ENCODE results near the gene H6PD.

H6PD gene

DNA sequence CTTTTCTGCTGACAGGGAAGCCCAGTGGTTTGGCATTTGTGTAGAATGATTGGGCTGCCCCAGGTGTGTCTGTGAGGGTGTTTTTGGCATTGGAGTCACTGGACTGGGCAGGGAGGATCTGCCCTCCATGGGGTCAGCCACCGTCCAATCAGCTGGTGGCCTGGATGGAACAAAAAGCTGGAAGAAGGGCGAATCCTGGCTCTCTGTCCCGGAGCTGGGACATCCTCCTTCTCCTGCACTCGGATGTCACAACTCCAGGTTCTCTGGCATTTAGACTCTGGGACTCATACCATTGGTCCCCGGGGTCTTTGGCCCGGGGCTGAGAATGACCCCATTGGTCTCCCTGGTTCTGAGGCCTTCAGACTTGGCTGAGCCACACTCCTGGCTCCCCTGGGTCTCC is 69.3 kb downstream of the H6PD start:
- intact Hi-C loops (cut with micrococcal nuclease) = no loop called here
- Mint-ChIP-seq H3K27me3 (peaks cover 13% of the 10 kb centered on the region), H3K36me3 (ENCODE audit: low read depth) (no peaks in the 10 kb centered on the region), H3K4me1 (ENCODE audit: low read depth) (peaks cover 39% of the 10 kb centered on the region), H3K4me3 (no peak overlapping the region), H3K9me3 (no peaks in the 10 kb centered on the region), H3K27ac (no peak overlapping the region)

- intact Hi-C loops (cut with micrococcal nuclease) = no loop called here
- peaks cover 32% of the 10 kb centered on the region for H3K4me1 Mint-ChIP-seq (ENCODE audit: low read depth)
- H3K4me3 Mint-ChIP-seq = no peak overlapping the region
- peaks cover 13% of the 10 kb centered on the region for H3K27me3 Mint-ChIP-seq
- no peak overlapping the region for H3K27ac Mint-ChIP-seq
- H3K9me3 Mint-ChIP-seq = no peaks in the 10 kb centered on the region
- no peaks in the 10 kb centered on the region for H3K36me3 Mint-ChIP-seq (ENCODE audit: low read depth)
These were observed 70.6 kb downstream of the H6PD start for GRCh38 chr1:9305216-9305615.

GRCh38 chr1:9306006-9306405 is 71.4 kb downstream of the H6PD start:
- Mint-ChIP-seq H3K36me3 (ENCODE audit: low read depth) (no peaks in the 10 kb centered on the region), H3K4me1 (ENCODE audit: low read depth) (peaks cover 24% of the 10 kb centered on the region), H3K27ac (no peak overlapping the region), H3K27me3 (peaks cover 15% of the 10 kb centered on the region), H3K4me3 (no peak overlapping the region), H3K9me3 (no peaks in the 10 kb centered on the region)
- intact Hi-C loops (cut with micrococcal nuclease) = no loop called here

DNA sequence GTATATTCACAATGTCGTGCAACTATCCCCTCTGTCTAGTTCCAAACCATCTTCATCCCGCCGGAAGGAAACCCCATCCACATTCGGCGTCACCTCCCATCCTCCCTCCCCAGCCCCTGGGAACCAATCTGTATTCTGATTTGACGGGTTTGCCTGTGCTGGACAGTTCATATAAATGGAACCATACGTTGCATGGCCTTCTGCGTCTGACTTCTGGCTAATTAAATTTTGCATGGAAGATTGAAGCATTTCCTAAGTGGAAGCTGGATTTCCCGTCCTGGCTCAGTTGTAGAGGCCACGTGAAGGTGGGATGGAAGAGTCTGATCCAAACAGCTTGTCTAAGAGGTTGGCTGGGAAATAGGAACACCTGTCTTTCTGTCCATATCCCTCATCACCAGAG is 72.7 kb downstream of the H6PD start:
- no peaks in the 10 kb centered on the region for H3K36me3 Mint-ChIP-seq (ENCODE audit: low read depth)
- H3K4me1 Mint-ChIP-seq (ENCODE audit: low read depth) = peaks cover 19% of the 10 kb centered on the region
- H3K4me3 Mint-ChIP-seq = no peak overlapping the region
- H3K9me3 Mint-ChIP-seq = no peaks in the 10 kb centered on the region
- no peak overlapping the region for H3K27ac Mint-ChIP-seq
- intact Hi-C loops (cut with micrococcal nuclease) = no loop called here
- peaks cover 16% of the 10 kb centered on the region for H3K27me3 Mint-ChIP-seq

GRCh38 chr1:9308236-9308785 is 73.7 kb downstream of the H6PD start:
- no peak overlapping the region for H3K4me3 Mint-ChIP-seq
- H3K9me3 Mint-ChIP-seq = no peaks in the 10 kb centered on the region
- H3K36me3 Mint-ChIP-seq (ENCODE audit: low read depth) = no peaks in the 10 kb centered on the region
- intact Hi-C loops (cut with micrococcal nuclease) = no loop called here
- peak overlapping the region; percentile 33 for H3K27ac Mint-ChIP-seq
- peaks cover 16% of the 10 kb centered on the region for H3K27me3 Mint-ChIP-seq
- H3K4me1 Mint-ChIP-seq (ENCODE audit: low read depth) = peaks cover 13% of the 10 kb centered on the region

DNA sequence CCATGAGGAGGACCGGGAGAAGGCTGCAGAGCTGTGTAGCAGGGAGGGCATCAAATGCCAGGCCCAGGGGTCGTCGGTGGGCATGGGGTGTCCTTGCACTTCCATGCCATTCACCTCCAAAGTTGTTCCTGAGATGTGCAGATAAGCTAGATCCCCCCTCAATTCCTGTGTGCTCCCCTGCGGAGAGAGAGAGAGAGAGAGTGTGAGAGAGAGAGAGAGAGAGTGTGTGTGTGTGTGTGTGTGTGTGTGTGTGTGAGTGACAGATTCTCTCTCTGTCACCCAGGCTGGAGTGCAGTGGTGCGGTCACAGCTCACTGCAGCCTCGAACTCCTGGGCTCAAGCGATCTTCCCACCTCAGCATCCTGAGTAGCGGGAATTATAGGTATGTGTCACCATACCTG is 74.5 kb downstream of the H6PD start:
- H3K4me3 Mint-ChIP-seq = no peak overlapping the region
- H3K9me3 Mint-ChIP-seq = no peaks in the 10 kb centered on the region
- H3K27ac Mint-ChIP-seq = peak overlapping the region; percentile 33
- H3K27me3 Mint-ChIP-seq = peaks cover 15% of the 10 kb centered on the region
- H3K4me1 Mint-ChIP-seq (ENCODE audit: low read depth) = peaks cover 15% of the 10 kb centered on the region
- no peaks in the 10 kb centered on the region for H3K36me3 Mint-ChIP-seq (ENCODE audit: low read depth)
- intact Hi-C loops (cut with micrococcal nuclease) = no loop called here

DNA sequence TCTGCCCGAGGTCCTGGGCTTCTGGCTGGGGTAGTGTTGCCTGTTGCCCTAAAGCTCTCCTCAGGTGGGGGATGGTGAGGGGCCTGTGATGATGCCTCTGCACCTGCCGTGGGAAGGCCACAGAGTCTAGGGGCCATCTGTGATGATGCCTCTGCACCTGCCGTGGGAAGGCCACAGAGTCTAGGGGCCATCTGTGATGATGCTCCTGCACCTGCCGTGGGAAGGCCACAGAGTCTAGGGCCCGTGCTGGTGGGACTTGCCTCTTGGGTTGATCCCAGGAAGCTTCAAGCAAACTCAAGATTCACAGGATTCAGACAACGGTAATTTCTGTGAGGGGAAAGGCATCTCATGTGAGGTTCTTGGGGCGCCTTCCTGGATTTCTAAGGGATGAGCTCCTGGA is 75.4 kb downstream of the H6PD start:
- no peaks in the 10 kb centered on the region for H3K36me3 Mint-ChIP-seq (ENCODE audit: low read depth)
- H3K27me3 Mint-ChIP-seq = peaks cover 11% of the 10 kb centered on the region
- H3K9me3 Mint-ChIP-seq = no peaks in the 10 kb centered on the region
- intact Hi-C loops (cut with micrococcal nuclease) = no loop called here
- H3K27ac Mint-ChIP-seq = no peak overlapping the region
- H3K4me1 Mint-ChIP-seq (ENCODE audit: low read depth) = peaks cover 21% of the 10 kb centered on the region
- H3K4me3 Mint-ChIP-seq = no peak overlapping the region

- Mint-ChIP-seq H3K9me3 (no peaks in the 10 kb centered on the region), H3K27ac (no peak overlapping the region), H3K27me3 (peaks cover 12% of the 10 kb centered on the region), H3K4me3 (no peak overlapping the region), H3K4me1 (ENCODE audit: low read depth) (peaks cover 21% of the 10 kb centered on the region), H3K36me3 (ENCODE audit: low read depth) (no peaks in the 10 kb centered on the region)
- intact Hi-C loops (cut with micrococcal nuclease) = no loop called here
These were observed 76.5 kb downstream of the H6PD start for GRCh38 chr1:9311029-9311428.

GRCh38 chr1:9311479-9311878 is 76.9 kb downstream of the H6PD start:
- Mint-ChIP-seq H3K4me3 (no peak overlapping the region), H3K4me1 (ENCODE audit: low read depth) (peaks cover 23% of the 10 kb centered on the region), H3K27me3 (peaks cover 14% of the 10 kb centered on the region), H3K27ac (no peak overlapping the region), H3K36me3 (ENCODE audit: low read depth) (no peaks in the 10 kb centered on the region), H3K9me3 (no peaks in the 10 kb centered on the region)
- intact Hi-C loops (cut with micrococcal nuclease) = no loop called here

DNA sequence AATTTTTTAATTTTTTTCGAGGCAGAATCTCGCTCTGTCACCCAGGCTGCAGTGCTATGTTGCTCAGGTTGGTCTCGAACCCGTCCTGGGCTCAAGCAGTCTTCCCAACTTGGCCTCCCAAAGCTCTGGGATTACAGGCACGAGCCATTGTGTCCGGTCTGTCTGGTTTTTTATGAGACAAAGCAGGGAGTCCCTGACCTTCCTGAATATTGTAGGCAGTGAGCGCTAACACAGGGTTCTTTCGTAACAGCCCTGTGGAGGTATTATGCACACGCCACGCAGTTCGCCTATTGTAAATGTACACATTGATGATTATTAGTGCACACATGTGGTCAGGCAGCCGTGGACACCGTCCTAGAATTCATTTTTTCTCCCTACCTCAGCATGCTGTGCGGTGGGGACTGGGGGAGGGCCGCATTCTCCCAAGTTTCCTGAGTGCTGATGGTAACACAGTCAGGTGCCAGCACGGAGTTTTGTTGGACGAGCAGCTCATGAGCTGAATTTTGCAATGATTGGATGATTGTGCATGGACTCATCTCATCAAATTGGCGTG is 77.7 kb downstream of the H6PD start:
- H3K27me3 Mint-ChIP-seq = peaks cover 20% of the 10 kb centered on the region
- no peaks in the 10 kb centered on the region for H3K36me3 Mint-ChIP-seq (ENCODE audit: low read depth)
- peaks cover 28% of the 10 kb centered on the region for H3K4me1 Mint-ChIP-seq (ENCODE audit: low read depth)
- no peak overlapping the region for H3K4me3 Mint-ChIP-seq
- H3K27ac Mint-ChIP-seq = no peak overlapping the region
- no peaks in the 10 kb centered on the region for H3K9me3 Mint-ChIP-seq
- intact Hi-C loops (cut with micrococcal nuclease) = no loop called here

- Mint-ChIP-seq H3K4me3 (no peak overlapping the region), H3K27ac (peak overlapping the region; percentile 34), H3K36me3 (ENCODE audit: low read depth) (no peaks in the 10 kb centered on the region), H3K27me3 (peaks cover 32% of the 10 kb centered on the region), H3K4me1 (ENCODE audit: low read depth) (peaks cover 40% of the 10 kb centered on the region), H3K9me3 (no peaks in the 10 kb centered on the region)
- intact Hi-C loops (cut with micrococcal nuclease) = no loop called here
These were observed 79.0 kb downstream of the H6PD start for GRCh38 chr1:9313576-9313975.

DNA sequence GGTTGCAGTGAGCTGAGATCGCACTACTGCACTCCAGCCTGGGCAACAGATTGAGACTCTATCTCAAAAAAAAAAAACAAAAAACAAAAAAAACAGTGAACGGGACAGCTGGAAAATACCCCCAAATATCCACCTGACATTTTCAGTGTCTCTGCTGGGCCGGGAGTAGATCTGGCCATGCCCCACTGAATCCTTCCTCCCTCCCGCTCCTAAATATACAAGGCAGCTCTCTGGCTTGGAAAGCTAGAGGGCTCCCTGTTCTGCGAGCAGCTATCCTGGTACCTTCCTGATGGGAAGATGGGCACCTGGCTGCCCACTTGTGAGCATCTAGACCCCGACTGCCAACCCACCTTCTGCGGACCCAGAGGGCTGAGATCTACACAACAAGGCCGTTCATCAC is 79.5 kb downstream of the H6PD start:
- H3K4me1 Mint-ChIP-seq (ENCODE audit: low read depth) = peaks cover 45% of the 10 kb centered on the region
- peak overlapping the region; percentile 78 for H3K27ac Mint-ChIP-seq
- no peaks in the 10 kb centered on the region for H3K9me3 Mint-ChIP-seq
- intact Hi-C loops (cut with micrococcal nuclease) = no loop called here
- no peak overlapping the region for H3K4me3 Mint-ChIP-seq
- peaks cover 32% of the 10 kb centered on the region for H3K27me3 Mint-ChIP-seq
- H3K36me3 Mint-ChIP-seq (ENCODE audit: low read depth) = no peaks in the 10 kb centered on the region

DNA sequence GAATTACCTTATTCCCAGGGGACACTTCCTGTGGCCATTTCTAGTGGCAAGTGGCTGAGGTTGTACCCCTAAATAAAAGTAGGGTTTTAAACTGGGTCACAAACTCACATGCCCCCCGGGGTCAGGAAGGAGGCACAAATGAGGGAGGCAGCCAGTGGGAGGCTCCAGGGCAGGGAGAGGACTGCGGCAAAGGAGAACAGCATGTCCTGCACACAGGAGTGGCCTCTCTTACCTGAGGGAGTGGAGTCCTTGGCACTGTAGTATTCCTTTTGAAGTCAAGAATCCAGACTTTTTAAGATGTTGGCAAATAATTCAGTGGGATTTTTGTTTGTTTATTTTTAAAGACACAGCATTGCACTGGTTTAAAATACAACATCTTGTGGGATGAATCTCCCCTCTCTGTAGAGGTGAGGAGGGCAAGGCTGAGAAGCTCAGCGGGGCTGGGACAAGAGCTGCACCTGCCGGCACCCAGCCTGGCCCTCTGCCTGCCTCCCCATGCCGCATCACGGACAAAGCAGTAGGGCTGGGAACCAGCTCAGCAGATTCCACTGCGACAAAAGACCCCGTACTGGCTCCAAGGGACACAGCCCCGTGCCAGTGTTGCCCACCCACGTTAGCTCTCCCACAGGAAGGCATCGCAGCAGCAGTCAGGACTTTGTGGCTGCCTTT is 80.3 kb downstream of the H6PD start:
- peaks cover 52% of the 10 kb centered on the region for H3K4me1 Mint-ChIP-seq (ENCODE audit: low read depth)
- peaks cover 37% of the 10 kb centered on the region for H3K27me3 Mint-ChIP-seq
- no peaks in the 10 kb centered on the region for H3K9me3 Mint-ChIP-seq
- H3K36me3 Mint-ChIP-seq (ENCODE audit: low read depth) = no peaks in the 10 kb centered on the region
- H3K27ac Mint-ChIP-seq = peak overlapping the region; percentile 78
- intact Hi-C loops (cut with micrococcal nuclease) = no loop called here
- H3K4me3 Mint-ChIP-seq = no peak overlapping the region

DNA sequence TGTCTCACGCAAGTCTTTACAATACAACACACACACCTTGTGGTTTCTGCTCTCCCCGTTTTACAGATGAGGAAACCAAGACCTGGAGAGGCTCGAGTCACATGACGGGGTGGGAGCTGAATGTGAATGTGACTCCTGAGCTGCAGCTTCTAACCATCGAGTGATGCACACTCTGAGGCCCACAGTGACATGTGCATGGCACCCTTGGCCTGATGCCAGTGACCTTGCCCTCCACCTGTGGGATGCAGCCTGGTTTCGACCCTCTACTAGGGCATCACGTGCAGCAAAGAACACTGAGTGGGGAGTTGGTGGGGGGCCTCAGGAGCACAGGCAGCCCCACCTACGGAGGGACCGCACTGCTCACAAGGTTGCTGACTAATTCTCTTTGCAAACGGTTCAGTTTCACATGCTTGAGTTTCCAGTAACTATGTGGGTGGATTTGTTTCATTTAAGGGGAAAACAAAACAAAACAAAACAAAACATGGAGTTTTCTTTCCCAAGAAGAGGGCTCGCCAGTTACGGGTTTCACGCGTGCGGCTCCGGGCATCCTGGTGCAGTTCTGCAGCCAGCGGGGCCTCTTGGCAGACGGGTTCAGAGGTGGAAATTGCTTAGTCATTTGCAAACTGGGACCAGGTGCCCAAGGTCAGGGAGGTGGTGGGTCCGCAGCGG is 81.0 kb downstream of the H6PD start:
- H3K27ac Mint-ChIP-seq = peak overlapping the region; percentile 78
- H3K4me3 Mint-ChIP-seq = peak overlapping the region; percentile 59
- no peaks in the 10 kb centered on the region for H3K9me3 Mint-ChIP-seq

More for the DNA sequence above, 81.0 kb downstream of the H6PD start:
- H3K27me3 Mint-ChIP-seq = peaks cover 43% of the 10 kb centered on the region
- intact Hi-C loops (cut with micrococcal nuclease) = no loop called here
- H3K4me1 Mint-ChIP-seq (ENCODE audit: low read depth) = peaks cover 59% of the 10 kb centered on the region
- H3K36me3 Mint-ChIP-seq (ENCODE audit: low read depth) = no peaks in the 10 kb centered on the region

All from dendritic cell treated with granulocyte-macrophage colony-stimulating factor and Interleukin-4, amounts not matched to agents 40 ng/mL and 50 ng/mL, for 4 days (primary cell).